SK-N-MC (cell line): ENCODE results near the gene IFNLR1.

ENCODE experiments used
- EZH2 ChIP-seq: fragments of 200-600 bp; sonication (generic); IDR thresholded peaks from one replicate; pipeline ENCODE4 v1.6.1; 2017; ENCODE audit warnings: antibody characterized with exemption
- FOXP2 ChIP-seq: optimal IDR thresholded peaks from 2 replicates; pipeline ENCODE3; 2011; ENCODE audit warnings: mild to moderate bottlenecking, moderate library complexity; ENCODE audit not compliant: insufficient read depth; ENCODE audit errors: extremely low read length, control extremely low read depth
- POLR2AphosphoS5 ChIP-seq: IDR thresholded peaks from 2 replicates; pipeline ENCODE4 v1.6.1; 2012; ENCODE audit warnings: mild to moderate bottlenecking, low read depth, low read length, borderline replicate concordance

DNA sequence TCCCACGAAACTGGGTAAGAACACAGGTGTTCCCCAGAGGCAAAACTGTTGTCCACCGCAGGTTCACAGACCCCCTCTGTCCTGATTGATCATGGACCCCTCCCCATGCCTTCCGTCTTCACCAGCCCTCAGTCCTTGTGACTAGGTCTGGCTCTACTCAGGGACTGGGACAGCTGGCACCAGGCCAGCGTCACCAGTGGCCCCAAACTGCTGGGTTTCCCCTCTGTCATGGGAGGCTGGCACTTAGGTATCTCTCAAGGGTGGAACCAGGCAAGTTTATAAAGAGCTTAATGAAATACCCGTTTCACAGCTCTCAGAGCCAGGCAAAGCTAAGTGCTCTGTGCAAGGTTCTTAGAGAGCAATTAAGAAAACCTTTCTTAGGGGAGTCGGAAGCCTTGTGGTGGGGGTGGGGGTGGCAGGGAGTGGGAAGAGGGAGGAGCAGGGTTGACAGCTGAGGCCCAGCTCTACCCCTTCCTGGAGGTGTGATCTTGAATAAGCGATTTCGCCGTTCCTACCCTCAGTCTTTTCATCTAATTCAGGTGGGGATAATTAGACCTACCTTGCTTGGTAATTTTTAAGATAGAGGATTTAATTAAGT lies 35.0 kb upstream of the IFNLR1 start:
- TF ChIP-seq EZH2 (no peak), POLR2AphosphoS5 (no peak), FOXP2 (no peak)
